Activated naive CD8-positive, alpha-beta T cell (primary cell): Measurements from ENCODE around the gene PGF.

Source experiments
- H3K27ac Mint-ChIP-seq: one replicate; pipeline ENCODE4 v1.8.0; 2021; ENCODE audit warnings: mixed read lengths
- H3K27me3 Mint-ChIP-seq: one replicate; pipeline ENCODE4 v1.8.0; 2021; ENCODE audit warnings: mixed read lengths
- H3K36me3 Mint-ChIP-seq: one replicate; pipeline ENCODE4 v1.8.0; 2021; ENCODE audit warnings: mixed read lengths
- H3K4me1 Mint-ChIP-seq: one replicate; pipeline ENCODE4 v1.8.0; 2021; ENCODE audit warnings: low read depth, mixed read lengths
- H3K4me3 Mint-ChIP-seq: one replicate; pipeline ENCODE4 v1.8.0; 2021; ENCODE audit warnings: mild to moderate bottlenecking, mixed read lengths
- H3K9me3 Mint-ChIP-seq: one replicate; pipeline ENCODE4 v1.8.0; 2021; ENCODE audit warnings: low read depth, mixed read lengths

The PGF gene

GRCh38 chr14:74973003-74973653, 17.7 kb upstream of the PGF start:
- Mint-ChIP-seq H3K27me3 (no peaks in the 10 kb centered on the region), H3K4me1 (peaks cover 3% of the 10 kb centered on the region), H3K36me3 (no peaks in the 10 kb centered on the region), H3K27ac (no peak overlapping the region), H3K4me3 (no peak overlapping the region), H3K9me3 (no peaks in the 10 kb centered on the region)

DNA sequence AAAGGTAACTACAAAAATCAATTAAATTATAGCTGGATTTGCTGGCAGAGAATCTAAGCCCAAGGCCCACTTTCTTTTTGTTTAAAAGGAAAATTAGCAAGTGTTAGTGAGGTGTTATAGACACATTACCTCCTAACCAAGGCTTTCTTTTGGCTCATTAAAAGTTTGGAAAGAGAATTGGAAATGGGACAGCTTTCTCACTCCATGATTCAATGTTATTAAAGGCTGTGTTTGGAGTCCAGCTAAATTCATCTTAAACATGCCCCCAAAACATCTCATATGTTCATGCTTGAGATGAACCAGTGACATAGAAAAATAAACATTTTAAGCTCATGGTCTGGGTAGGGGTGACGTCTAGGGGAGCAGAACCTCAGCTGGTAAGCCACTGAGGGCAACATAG, 13.4 kb upstream of the PGF start:
- Mint-ChIP-seq H3K4me1 (peaks cover 7% of the 10 kb centered on the region), H3K27ac (no peak overlapping the region), H3K9me3 (no peaks in the 10 kb centered on the region), H3K36me3 (peaks cover 2% of the 10 kb centered on the region), H3K4me3 (no peak overlapping the region), H3K27me3 (no peaks in the 10 kb centered on the region)

DNA sequence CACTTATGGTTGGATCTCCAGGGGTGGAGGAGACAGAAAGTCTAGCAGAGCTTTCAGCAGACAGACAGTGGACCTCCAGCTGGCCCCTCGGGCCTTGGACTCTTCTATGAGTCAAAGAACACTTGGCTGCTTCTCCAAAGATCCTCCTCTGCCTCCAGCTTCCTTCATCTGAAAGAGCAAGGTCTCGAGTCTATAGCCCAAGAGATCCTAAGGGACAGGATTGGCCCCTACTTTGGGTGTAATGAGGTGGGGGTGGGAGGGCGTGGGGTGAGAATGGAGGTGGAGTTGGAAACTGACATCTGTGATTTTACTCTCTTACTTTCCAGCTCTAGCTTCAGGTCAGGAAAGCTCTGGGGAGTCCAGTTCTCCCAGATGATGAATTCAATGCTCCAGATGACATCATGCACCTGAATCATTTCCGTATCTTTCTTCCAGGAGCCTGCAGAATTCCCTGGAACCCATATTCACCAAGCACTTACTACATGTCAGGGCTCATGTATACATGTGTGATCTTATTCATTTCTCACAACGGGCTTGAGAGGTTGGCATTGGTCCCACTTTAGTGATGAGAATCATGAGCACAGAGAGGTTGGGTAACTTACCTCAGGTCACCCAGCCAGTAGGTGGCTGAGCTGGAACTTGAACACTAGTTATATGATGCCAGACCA, 10.2 kb upstream of the PGF start:
- Mint-ChIP-seq H3K27ac (no peak overlapping the region), H3K36me3 (peaks cover 2% of the 10 kb centered on the region), H3K4me3 (no peak overlapping the region), H3K9me3 (no peaks in the 10 kb centered on the region), H3K27me3 (no peaks in the 10 kb centered on the region), H3K4me1 (peaks cover 5% of the 10 kb centered on the region)

DNA sequence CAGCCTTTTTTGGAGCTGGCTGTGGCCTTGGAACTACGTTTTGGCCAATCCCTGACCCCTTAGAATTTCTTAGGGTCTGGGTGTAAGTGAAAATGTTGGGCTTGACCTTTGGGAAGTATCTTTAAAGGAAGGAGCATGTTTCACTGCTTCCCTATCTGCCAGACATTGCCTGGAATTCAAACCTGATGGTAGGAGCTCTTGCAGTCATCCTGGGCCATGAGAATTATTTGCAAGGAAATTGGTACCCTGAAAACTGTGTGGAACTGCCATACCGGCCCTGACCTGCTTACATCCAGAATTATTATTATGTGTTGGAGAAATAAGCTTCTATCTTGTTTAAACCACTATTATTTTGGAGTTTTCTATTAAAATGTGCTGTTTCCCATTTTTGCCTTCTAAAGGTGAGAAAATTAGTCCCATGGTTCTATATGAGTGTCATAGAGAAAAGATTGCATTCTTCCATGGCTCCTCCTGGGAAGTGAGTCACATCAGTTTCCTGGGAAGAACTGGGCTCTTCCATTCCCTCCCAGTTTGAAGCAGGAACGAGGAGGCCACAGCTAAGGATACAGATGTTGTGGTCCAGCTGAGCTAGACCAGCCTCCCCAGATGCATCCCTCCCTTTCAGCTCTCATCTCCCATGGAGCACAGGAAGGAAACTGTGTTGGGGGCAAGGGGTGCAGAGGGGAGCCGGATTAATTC, 9.5 kb upstream of the PGF start:
- Mint-ChIP-seq H3K27ac (no peak overlapping the region), H3K4me3 (no peak overlapping the region), H3K4me1 (peaks cover 5% of the 10 kb centered on the region), H3K36me3 (peaks cover 2% of the 10 kb centered on the region), H3K9me3 (no peaks in the 10 kb centered on the region), H3K27me3 (no peaks in the 10 kb centered on the region)

- peaks cover 5% of the 10 kb centered on the region for H3K4me1 Mint-ChIP-seq
- no peaks in the 10 kb centered on the region for H3K9me3 Mint-ChIP-seq
- no peak overlapping the region for H3K4me3 Mint-ChIP-seq
- peaks cover 2% of the 10 kb centered on the region for H3K36me3 Mint-ChIP-seq
- H3K27me3 Mint-ChIP-seq, result no peaks in the 10 kb centered on the region
- no peak overlapping the region for H3K27ac Mint-ChIP-seq
Observed at GRCh38 chr14:74963705-74964271, 8.4 kb upstream of the PGF start.

DNA sequence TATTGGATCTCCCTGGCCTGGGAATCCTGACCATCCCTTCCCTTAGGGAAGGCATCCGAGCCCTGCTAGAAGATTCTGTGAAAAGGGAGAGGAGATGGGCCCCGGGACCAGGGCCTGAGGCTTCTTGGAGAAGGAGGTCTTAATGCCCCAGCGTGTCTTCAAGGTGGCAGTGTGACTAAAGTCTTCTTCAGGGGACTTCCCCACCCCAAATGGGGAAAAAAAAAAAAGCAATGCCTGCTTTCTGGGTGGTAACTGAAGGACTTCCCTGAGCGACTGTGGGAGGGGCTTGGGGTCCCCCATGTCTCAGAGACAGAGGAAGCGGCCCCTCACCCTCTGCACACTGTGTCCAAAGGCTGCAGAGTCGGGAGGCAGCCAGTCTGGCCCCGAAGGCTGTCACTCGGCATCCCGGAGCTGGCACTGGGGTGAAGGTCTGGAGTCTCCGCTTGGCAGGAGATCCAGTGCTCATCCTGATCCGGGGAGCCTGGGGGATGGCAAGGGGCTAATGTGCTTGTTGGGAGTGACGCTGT, 7.8 kb upstream of the PGF start:
- Mint-ChIP-seq H3K36me3 (peaks cover 2% of the 10 kb centered on the region), H3K27me3 (no peaks in the 10 kb centered on the region), H3K9me3 (no peaks in the 10 kb centered on the region), H3K27ac (no peak overlapping the region), H3K4me1 (peaks cover 5% of the 10 kb centered on the region), H3K4me3 (no peak overlapping the region)

DNA sequence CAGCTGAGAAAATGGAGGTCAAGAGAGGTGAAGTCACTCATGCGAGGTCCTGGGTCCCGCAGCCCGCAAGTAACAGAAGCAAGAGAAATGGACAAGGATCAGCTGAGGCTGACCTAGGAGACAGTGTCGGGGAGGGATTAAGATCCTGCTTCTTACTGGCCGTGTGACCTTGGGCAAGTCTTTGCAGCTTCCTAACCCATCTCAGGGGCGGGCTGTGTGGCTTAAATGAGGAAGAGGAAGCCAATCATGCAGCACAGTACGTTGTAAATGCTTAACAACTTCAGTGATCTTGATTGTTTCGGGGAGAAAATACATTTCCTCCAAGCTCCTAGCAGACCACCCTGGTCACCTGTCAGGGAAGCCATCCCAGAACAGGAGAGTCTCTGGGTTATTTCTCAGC, 7.1 kb upstream of the PGF start:
- H3K27ac Mint-ChIP-seq, result no peak overlapping the region
- H3K4me3 Mint-ChIP-seq, result no peak overlapping the region
- no peaks in the 10 kb centered on the region for H3K27me3 Mint-ChIP-seq
- H3K4me1 Mint-ChIP-seq, result peaks cover 5% of the 10 kb centered on the region
- H3K36me3 Mint-ChIP-seq, result peaks cover 2% of the 10 kb centered on the region
- no peaks in the 10 kb centered on the region for H3K9me3 Mint-ChIP-seq

DNA sequence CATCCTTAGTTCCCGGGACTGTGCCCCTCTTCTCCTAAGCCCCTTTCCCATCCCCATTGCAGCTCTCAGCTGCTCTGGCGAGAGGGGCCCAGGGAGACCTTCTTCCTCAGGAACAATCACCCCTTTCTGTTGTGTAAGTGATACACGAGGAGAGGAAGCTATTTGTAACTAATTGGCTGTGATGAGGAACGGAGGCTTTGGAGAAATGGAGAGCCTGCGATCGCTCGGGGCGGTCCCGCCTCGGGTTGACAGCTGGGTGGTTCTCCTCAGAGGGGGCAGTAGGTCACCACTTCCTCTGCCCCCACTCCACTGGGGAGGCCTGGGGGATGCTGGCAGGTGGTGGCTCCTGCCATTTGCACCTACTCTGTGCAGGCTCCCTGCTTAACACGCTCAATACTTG, 6.6 kb upstream of the PGF start:
- no peak overlapping the region for H3K27ac Mint-ChIP-seq
- H3K4me3 Mint-ChIP-seq, result no peak overlapping the region
- no peaks in the 10 kb centered on the region for H3K27me3 Mint-ChIP-seq
- H3K36me3 Mint-ChIP-seq, result peaks cover 2% of the 10 kb centered on the region
- H3K4me1 Mint-ChIP-seq, result peaks cover 5% of the 10 kb centered on the region
- H3K9me3 Mint-ChIP-seq, result no peaks in the 10 kb centered on the region

DNA sequence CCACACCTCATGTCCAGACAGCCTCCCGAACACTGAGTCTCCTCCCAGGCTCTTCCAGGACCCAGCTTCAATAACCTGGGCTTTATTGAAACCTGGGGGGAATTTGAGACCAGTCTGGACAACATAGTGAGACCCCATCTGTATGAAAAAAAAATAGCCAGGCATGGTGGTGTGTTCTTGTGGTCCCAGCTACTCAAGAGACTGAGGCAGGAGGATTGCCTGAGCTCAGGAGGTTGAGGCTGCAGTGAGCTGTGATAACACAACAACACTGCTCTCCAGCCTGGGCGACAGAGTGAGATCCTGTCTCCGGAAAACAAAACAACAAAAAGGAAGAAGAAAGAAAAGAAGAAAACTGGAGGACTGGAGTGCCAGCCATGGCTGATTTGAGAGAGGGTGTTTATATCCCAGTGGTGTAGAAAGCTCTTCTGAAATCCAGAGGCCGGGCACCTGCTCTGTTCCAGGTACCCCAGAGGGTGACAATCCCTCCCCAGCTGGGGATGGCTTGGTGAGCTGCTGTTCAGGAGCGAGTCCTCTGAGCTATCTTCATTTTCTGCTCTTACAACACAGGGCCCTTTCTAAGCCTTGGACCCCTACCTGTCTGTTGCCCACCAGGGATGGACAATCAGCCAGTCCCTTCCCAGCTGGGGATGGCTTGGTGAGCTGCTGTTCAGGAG, 6.0 kb upstream of the PGF start:
- Mint-ChIP-seq H3K27me3 (peaks cover 2% of the 10 kb centered on the region), H3K4me3 (no peak overlapping the region), H3K9me3 (no peaks in the 10 kb centered on the region), H3K4me1 (peaks cover 5% of the 10 kb centered on the region), H3K36me3 (peaks cover 2% of the 10 kb centered on the region), H3K27ac (no peak overlapping the region)

GRCh38 chr14:74960736-74961135, 5.3 kb upstream of the PGF start:
- Mint-ChIP-seq H3K27ac (no peak overlapping the region), H3K27me3 (peaks cover 2% of the 10 kb centered on the region), H3K36me3 (peaks cover 2% of the 10 kb centered on the region), H3K9me3 (no peaks in the 10 kb centered on the region), H3K4me3 (no peak overlapping the region), H3K4me1 (peaks cover 5% of the 10 kb centered on the region)

DNA sequence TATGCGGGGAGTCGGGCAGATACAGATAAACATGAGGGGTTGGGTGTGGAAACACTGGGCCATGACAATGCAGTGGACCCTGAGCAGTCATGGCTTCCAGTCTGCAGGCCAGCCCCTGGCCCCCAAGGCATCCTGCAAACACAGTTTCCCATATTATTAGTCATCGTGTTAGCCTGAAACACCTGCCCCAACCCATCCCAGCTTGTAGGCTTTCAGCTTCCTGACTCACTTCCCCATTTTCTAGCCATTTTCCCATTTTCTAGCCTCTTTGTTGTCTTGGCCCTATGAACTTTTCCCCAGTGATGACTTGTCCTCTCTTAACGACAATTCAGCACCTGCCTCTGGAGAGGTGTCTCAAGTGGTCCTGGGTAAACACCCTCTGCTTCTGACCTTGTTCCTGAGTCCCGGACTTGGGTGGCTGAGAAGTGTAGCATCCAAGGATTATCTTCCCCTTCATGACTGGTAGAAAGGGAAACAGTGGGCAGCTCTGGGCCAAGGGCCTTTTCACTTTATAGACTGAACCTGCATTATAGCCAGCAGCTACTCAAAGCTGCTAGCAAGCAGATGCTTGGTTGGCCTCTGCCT, 4.3 kb upstream of the PGF start:
- H3K4me1 Mint-ChIP-seq, result peaks cover 5% of the 10 kb centered on the region
- no peaks in the 10 kb centered on the region for H3K9me3 Mint-ChIP-seq
- H3K4me3 Mint-ChIP-seq, result no peak overlapping the region
- no peak overlapping the region for H3K27ac Mint-ChIP-seq
- peaks cover 2% of the 10 kb centered on the region for H3K36me3 Mint-ChIP-seq
- peaks cover 2% of the 10 kb centered on the region for H3K27me3 Mint-ChIP-seq

GRCh38 chr14:74956280-74957072, 1.1 kb upstream of the PGF start:
- Mint-ChIP-seq H3K36me3 (no peaks in the 10 kb centered on the region), H3K27me3 (peaks cover 8% of the 10 kb centered on the region), H3K4me1 (no peaks in the 10 kb centered on the region), H3K27ac (no peak overlapping the region), H3K4me3 (peak overlapping the region; percentile 60), H3K9me3 (no peaks in the 10 kb centered on the region)

- no peaks in the 10 kb centered on the region for H3K9me3 Mint-ChIP-seq
- peak overlapping the region; percentile 60 for H3K4me3 Mint-ChIP-seq
- no peak overlapping the region for H3K27ac Mint-ChIP-seq
- H3K4me1 Mint-ChIP-seq, result no peaks in the 10 kb centered on the region
- H3K36me3 Mint-ChIP-seq, result no peaks in the 10 kb centered on the region
- H3K27me3 Mint-ChIP-seq, result peaks cover 8% of the 10 kb centered on the region
Observed at GRCh38 chr14:74956027-74956279, 556 bp upstream of the PGF start.

GRCh38 chr14:74954947-74955228, 509 bp downstream of the PGF start:
- Mint-ChIP-seq H3K4me1 (no peaks in the 10 kb centered on the region), H3K27ac (no peak overlapping the region), H3K4me3 (peak overlapping the region; percentile 42), H3K27me3 (peaks cover 8% of the 10 kb centered on the region), H3K9me3 (no peaks in the 10 kb centered on the region), H3K36me3 (no peaks in the 10 kb centered on the region)
